ENCODE results near the gene TTC39C. TPM values are rescaled to one million over a fixed set of nuclear protein-coding genes. Genes with fewer than 3 reads are reported as not detected.
"Not testable (repeated sequence)": the region's sequence is repeated elsewhere in the genome, so short reads cannot be mapped to it uniquely, and the experiment has no call there.

The TTC39C gene
- total RNA-seq, 2 donors from 2014 or later: 187 to 226 TPM

GRCh38 chr18:24073791-24074190 is 59.2 kb downstream of the TTC39C start:
- Mint-ChIP-seq H3K27me3 (no peaks in the 10 kb centered on the region), H3K27ac (peak overlapping the region; percentile 87), H3K4me3 (no peak overlapping the region), H3K36me3 (ENCODE audit: low read depth) (peaks cover 5% of the 10 kb centered on the region), H3K4me1 (peaks cover 32% of the 10 kb centered on the region)
- no peaks in the 10 kb centered on the region for H3K9me3 ChIP-seq (ENCODE audit: control insufficient read depth, low read length, poor library complexity, severe bottlenecking)
- DNase-seq (no peak), ATAC-seq (no peak)

DNA sequence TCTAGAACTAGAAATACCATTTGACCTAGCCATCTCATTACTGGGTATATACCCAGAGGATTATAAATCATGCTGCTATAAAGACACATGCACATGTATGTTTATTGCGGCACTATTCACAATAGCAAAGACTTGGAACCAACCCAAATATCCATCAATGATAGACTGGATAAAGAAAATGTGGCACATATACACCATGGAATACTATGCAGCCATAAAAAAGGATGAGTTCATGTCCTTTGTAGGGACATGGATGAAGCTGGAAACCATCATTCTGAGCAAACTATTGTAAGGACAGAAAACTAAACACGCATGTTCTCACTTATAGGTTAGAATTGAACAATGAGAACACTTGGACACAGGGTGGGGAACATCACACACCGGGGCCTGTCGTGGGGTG is 60.2 kb downstream of the TTC39C start:
- H3K4me1 Mint-ChIP-seq: peaks cover 30% of the 10 kb centered on the region
- not testable (repeated sequence) for H3K4me3 Mint-ChIP-seq; H3K27ac Mint-ChIP-seq; ATAC-seq; H3K36me3 Mint-ChIP-seq (ENCODE audit: low read depth); DNase-seq; H3K27me3 Mint-ChIP-seq; H3K9me3 ChIP-seq (ENCODE audit: control insufficient read depth, low read length, poor library complexity, severe bottlenecking)

- ATAC-seq (peak; percentile 95), DNase-seq (peak in 2 of 3 donors; percentile 28 to 47)
- Mint-ChIP-seq H3K36me3 (ENCODE audit: low read depth) (peaks cover 2% of the 10 kb centered on the region), H3K27ac (peak overlapping the region; percentile 95), H3K27me3 (no peaks in the 10 kb centered on the region), H3K4me1 (peaks cover 30% of the 10 kb centered on the region), H3K4me3 (peak overlapping the region; percentile 39)
- H3K9me3 ChIP-seq (ENCODE audit: control insufficient read depth, low read length, poor library complexity, severe bottlenecking): no peaks in the 10 kb centered on the region
These were observed 61.4 kb downstream of the TTC39C start for GRCh38 chr18:24075767-24076597.

DNA sequence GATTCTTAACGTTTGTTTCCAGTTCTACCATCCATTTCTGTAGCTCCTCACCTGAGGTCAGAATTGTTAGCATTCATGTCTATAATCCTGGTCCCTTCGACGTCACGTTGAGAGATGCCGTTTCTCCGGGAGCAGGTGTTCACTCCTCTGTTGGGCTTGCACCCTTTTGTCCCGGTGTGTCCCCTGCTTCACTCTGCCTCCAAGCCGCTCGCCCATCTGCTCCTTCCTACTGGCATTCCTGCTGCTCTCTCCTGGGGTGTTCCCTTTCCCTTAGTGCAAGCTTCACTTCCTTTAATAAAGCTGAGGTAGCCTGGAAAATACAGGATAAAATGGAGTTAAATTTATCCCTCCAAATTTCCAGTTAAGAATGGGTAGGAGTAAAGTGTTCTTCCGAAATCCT is 62.4 kb downstream of the TTC39C start:
- no peak for DNase-seq
- Mint-ChIP-seq H3K4me3 (no peak overlapping the region), H3K27ac (peak overlapping the region; percentile 95), H3K27me3 (no peaks in the 10 kb centered on the region), H3K36me3 (ENCODE audit: low read depth) (peaks cover 2% of the 10 kb centered on the region), H3K4me1 (peaks cover 30% of the 10 kb centered on the region)
- no peak for ATAC-seq
- no peaks in the 10 kb centered on the region for H3K9me3 ChIP-seq (ENCODE audit: control insufficient read depth, low read length, poor library complexity, severe bottlenecking)

DNA sequence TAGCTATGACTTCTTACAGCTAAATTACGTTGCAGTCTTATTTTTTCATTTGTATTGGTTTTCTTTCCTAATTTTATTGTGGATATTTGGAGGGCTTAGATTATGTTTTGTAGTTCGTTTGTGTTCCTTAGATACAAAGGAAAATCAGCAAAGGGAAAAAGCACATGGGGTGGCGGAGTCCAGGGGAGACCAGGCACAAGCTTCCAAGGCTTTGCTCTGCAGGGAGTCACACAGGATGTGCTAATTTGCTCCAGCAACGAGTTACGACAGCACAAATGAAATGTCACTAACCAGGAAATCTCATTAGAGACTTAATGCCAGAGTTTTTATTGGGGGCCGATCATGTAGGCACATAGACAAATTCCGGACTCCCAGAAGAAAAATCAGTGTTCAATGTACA is 63.8 kb downstream of the TTC39C start:
- no peak for ATAC-seq
- H3K4me1 Mint-ChIP-seq: peaks cover 28% of the 10 kb centered on the region
- no peaks in the 10 kb centered on the region for H3K9me3 ChIP-seq (ENCODE audit: control insufficient read depth, low read length, poor library complexity, severe bottlenecking)
- peaks cover under 1% of the 10 kb centered on the region for H3K36me3 Mint-ChIP-seq (ENCODE audit: low read depth)
- peak overlapping the region; percentile 95 for H3K27ac Mint-ChIP-seq
- DNase-seq: no peak
- no peak overlapping the region for H3K4me3 Mint-ChIP-seq
- no peaks in the 10 kb centered on the region for H3K27me3 Mint-ChIP-seq

DNA sequence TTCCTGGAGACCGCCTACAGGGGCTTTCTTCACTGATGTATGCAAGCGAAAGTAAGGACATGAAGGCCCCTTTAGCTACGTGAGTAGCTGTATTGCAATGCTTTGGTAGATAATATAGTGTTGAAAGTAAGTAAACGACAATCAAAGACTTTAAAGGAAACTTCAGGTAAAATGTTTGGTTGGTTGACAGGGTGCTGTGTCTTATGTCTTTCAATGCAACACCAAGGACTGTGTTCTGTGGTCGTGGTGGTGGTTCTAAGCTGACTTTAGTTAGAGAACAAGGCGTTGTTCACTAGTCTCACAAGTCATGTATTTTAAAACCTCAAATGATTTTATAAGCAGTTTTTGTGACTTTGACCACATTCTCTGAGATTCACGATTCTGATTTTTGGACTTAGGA is 66.3 kb downstream of the TTC39C start:
- Mint-ChIP-seq H3K4me1 (peaks cover 28% of the 10 kb centered on the region), H3K36me3 (ENCODE audit: low read depth) (peaks cover 2% of the 10 kb centered on the region), H3K27ac (peak overlapping the region; percentile 43), H3K4me3 (no peak overlapping the region), H3K27me3 (no peaks in the 10 kb centered on the region)
- ATAC-seq: peak; percentile 18
- DNase-seq: no peak
- H3K9me3 ChIP-seq (ENCODE audit: control insufficient read depth, low read length, poor library complexity, severe bottlenecking): no peaks in the 10 kb centered on the region

GRCh38 chr18:24083550-24083949 is 69.0 kb downstream of the TTC39C start:
- ATAC-seq: no peak
- H3K9me3 ChIP-seq (ENCODE audit: control insufficient read depth, low read length, poor library complexity, severe bottlenecking): no peaks in the 10 kb centered on the region
- Mint-ChIP-seq H3K27me3 (no peaks in the 10 kb centered on the region), H3K27ac (peak overlapping the region; percentile 61), H3K36me3 (ENCODE audit: low read depth) (peaks cover 8% of the 10 kb centered on the region), H3K4me1 (peaks cover 20% of the 10 kb centered on the region), H3K4me3 (no peak overlapping the region)
- no peak for DNase-seq

GRCh38 chr18:24086082-24086481 is 71.5 kb downstream of the TTC39C start:
- DNase-seq: no peak
- Mint-ChIP-seq H3K27ac (peak overlapping the region; percentile 78), H3K4me1 (peaks cover 24% of the 10 kb centered on the region), H3K36me3 (ENCODE audit: low read depth) (peaks cover 8% of the 10 kb centered on the region), H3K4me3 (no peak overlapping the region), H3K27me3 (no peaks in the 10 kb centered on the region)
- H3K9me3 ChIP-seq (ENCODE audit: control insufficient read depth, low read length, poor library complexity, severe bottlenecking): no peaks in the 10 kb centered on the region
- ATAC-seq: no peak

- Mint-ChIP-seq H3K27ac (peak overlapping the region; percentile 88), H3K4me3 (no peak overlapping the region), H3K27me3 (no peaks in the 10 kb centered on the region), H3K36me3 (ENCODE audit: low read depth) (peaks cover 13% of the 10 kb centered on the region), H3K4me1 (peaks cover 28% of the 10 kb centered on the region)
- ATAC-seq (no peak), DNase-seq (no peak)
- H3K9me3 ChIP-seq (ENCODE audit: control insufficient read depth, low read length, poor library complexity, severe bottlenecking): no peaks in the 10 kb centered on the region
These were observed 74.5 kb downstream of the TTC39C start for GRCh38 chr18:24089076-24089475.

DNA sequence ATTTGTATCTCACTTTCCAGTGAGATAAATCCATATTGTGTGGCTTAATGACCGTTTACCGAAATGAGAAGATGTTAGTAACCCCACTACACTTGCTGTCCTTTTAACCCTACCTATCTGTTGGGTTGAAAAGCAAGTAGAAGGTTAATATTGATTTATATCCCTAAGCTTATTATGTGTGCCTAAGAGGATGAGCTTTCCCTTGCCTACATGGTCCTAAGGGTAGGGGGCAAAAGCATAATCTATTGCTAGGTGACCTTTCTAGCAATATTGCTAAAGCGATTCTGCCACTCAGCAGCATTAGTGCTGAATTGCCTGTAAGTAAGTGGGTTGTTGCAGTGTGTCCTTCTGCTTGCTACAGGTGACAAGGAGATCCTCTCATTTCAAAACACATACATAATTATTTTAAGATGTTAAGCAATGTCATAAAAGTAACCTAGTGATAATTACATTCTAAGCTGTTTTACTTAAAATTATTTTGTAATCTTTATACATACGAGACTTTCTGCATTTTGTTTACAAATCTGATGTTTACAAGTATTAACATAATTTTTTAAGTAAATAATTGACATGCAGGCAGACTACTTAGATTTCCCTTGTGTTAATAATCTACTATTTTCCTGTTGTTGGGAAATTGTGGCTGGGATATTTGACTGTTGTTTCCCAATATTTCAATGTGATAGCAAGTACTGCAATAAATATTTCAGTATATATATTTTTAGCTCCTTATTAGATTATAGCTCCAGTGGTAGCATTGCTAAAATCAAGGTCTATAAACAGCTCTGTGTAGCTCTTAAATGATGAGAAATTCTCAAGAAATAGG is 75.2 kb downstream of the TTC39C start:
- ATAC-seq (no peak), DNase-seq (no peak)
- Mint-ChIP-seq H3K27ac (peak overlapping the region; percentile 88), H3K36me3 (ENCODE audit: low read depth) (peaks cover 11% of the 10 kb centered on the region), H3K4me3 (no peak overlapping the region), H3K27me3 (no peaks in the 10 kb centered on the region), H3K4me1 (peaks cover 34% of the 10 kb centered on the region)
- no peaks in the 10 kb centered on the region for H3K9me3 ChIP-seq (ENCODE audit: control insufficient read depth, low read length, poor library complexity, severe bottlenecking)

- Mint-ChIP-seq H3K4me1 (peaks cover 35% of the 10 kb centered on the region), H3K36me3 (ENCODE audit: low read depth) (peaks cover 13% of the 10 kb centered on the region), H3K27me3 (no peaks in the 10 kb centered on the region), H3K27ac (peak overlapping the region; percentile 59), H3K4me3 (no peak overlapping the region)
- no peak for DNase-seq
- ATAC-seq: no peak
- H3K9me3 ChIP-seq (ENCODE audit: control insufficient read depth, low read length, poor library complexity, severe bottlenecking): no peaks in the 10 kb centered on the region
These were observed 76.3 kb downstream of the TTC39C start for GRCh38 chr18:24090876-24091275.

DNA sequence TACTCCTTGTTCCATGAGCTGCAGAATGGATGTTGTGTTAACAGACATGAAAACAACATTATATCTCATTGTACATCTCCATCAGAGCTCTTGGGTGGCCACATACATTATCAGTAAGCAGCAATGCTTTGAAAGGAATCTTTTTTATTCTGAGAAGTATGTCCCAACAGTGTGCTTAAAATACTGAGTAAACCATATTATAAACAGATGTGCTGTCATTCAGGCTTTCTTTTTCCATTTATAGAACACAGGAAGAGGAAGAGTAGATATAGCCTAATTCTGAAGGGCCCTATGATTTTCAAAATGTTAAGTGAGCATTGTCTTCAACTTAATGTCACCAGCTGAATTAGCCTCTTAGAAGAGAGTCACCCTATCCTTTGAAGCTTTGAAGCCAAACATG is 80.0 kb downstream of the TTC39C start:
- no peaks in the 10 kb centered on the region for H3K27me3 Mint-ChIP-seq
- peaks cover 17% of the 10 kb centered on the region for H3K4me1 Mint-ChIP-seq
- DNase-seq (no peak), ATAC-seq (no peak)
- H3K36me3 Mint-ChIP-seq (ENCODE audit: low read depth): peaks cover 7% of the 10 kb centered on the region
- no peak overlapping the region for H3K4me3 Mint-ChIP-seq
- H3K9me3 ChIP-seq (ENCODE audit: control insufficient read depth, low read length, poor library complexity, severe bottlenecking): no peaks in the 10 kb centered on the region
- peak overlapping the region; percentile 14 for H3K27ac Mint-ChIP-seq

- no peaks in the 10 kb centered on the region for H3K27me3 Mint-ChIP-seq
- no peak for ATAC-seq
- H3K27ac Mint-ChIP-seq: peak overlapping the region; percentile 11
- no peak for DNase-seq
- no peaks in the 10 kb centered on the region for H3K9me3 ChIP-seq (ENCODE audit: control insufficient read depth, low read length, poor library complexity, severe bottlenecking)
- H3K4me1 Mint-ChIP-seq: peaks cover 24% of the 10 kb centered on the region
- no peak overlapping the region for H3K4me3 Mint-ChIP-seq
- peaks cover 9% of the 10 kb centered on the region for H3K36me3 Mint-ChIP-seq (ENCODE audit: low read depth)
These were observed 81.4 kb downstream of the TTC39C start for GRCh38 chr18:24095976-24096375.
